Hepatocyte (in vitro differentiated cells): ENCODE data around the gene SPOCK3. TPM values are rescaled to one million over a fixed set of nuclear protein-coding genes. Genes with fewer than 3 reads are reported as not detected.

Experiments
- DNase-seq: peaks from one replicate; pipeline ENCODE4 v3.0.0-alpha.2; 2016; ENCODE audit warnings: low spot score
- H2AFZ ChIP-seq: fragments of 200-600 bp; sonication (generic); 2 replicates; pipeline ENCODE4 v1.6.0; 2016; ENCODE audit warnings: antibody characterized with exemption, mild to moderate bottlenecking
- H3K27ac ChIP-seq: fragments of 200-600 bp; sonication (generic); 2 replicates; pipeline ENCODE4 v1.5.1; 2016; ENCODE audit warnings: mild to moderate bottlenecking
- H3K27me3 ChIP-seq: fragments of 200-600 bp; sonication (generic); 2 replicates; pipeline ENCODE4 v1.6.1; 2016
- H3K36me3 ChIP-seq: fragments of 200-600 bp; sonication (generic); replicated peaks from 2 replicates; pipeline ENCODE4 v1.5.1; 2016; ENCODE audit warnings: low read depth; ENCODE audit not compliant: insufficient read depth
- H3K4me1 ChIP-seq: fragments of 200-600 bp; sonication (generic); 2 replicates; pipeline ENCODE4 v1.5.1; 2016; ENCODE audit warnings: mild to moderate bottlenecking, moderate library complexity; ENCODE audit not compliant: insufficient read depth
- H3K4me2 ChIP-seq: fragments of 200-600 bp; sonication (generic); 2 replicates; pipeline ENCODE4 v1.6.0; 2016
- H3K4me3 ChIP-seq: fragments of 200-600 bp; sonication (generic); 2 replicates; pipeline ENCODE4 v1.5.1; 2016; ENCODE audit warnings: mild to moderate bottlenecking
- H3K79me2 ChIP-seq: fragments of 200-600 bp; sonication (generic); 2 replicates; pipeline ENCODE4 v1.6.0; 2017; ENCODE audit warnings: mild to moderate bottlenecking
- H3K9me2 ChIP-seq: fragments of 200-600 bp; sonication (generic); replicated peaks from 2 replicates; pipeline ENCODE4 v1.6.0; 2017; ENCODE audit warnings: mild to moderate bottlenecking; ENCODE audit not compliant: insufficient read depth
- H3K9me3 ChIP-seq: fragments of 200-600 bp; sonication (generic); 2 replicates; pipeline ENCODE4 v1.5.1; 2016; ENCODE audit warnings: low read depth, mild to moderate bottlenecking
- H4K20me1 ChIP-seq: fragments of 200-600 bp; sonication (generic); 2 replicates; pipeline ENCODE4 v1.6.0; 2016; ENCODE audit warnings: mild to moderate bottlenecking; ENCODE audit not compliant: insufficient read depth, poor library complexity, severe bottlenecking
- EZH2 ChIP-seq: fragments of 200-600 bp; sonication (generic); IDR thresholded peaks from 2 replicates; pipeline ENCODE4 v1.6.1; 2016; ENCODE audit warnings: antibody characterized with exemption, mild to moderate bottlenecking, borderline replicate concordance
- EZH2phosphoT487 ChIP-seq: fragments of 200-600 bp; sonication (generic); IDR thresholded peaks from one replicate; pipeline ENCODE4 v1.6.1; 2018; ENCODE audit warnings: antibody characterized with exemption, mild to moderate bottlenecking, low read depth, moderate library complexity; ENCODE audit not compliant: unreplicated experiment, severe bottlenecking
- WGBS: methylation state at CpG from one replicate; pipeline ENCODE4 v1.1.6; 2016; ENCODE audit warnings: low lambda C conversion rate; ENCODE audit errors: missing lambda C conversion rate; 5-methylcytosine and 5-hydroxymethylcytosine counted together
- polyA plus RNA-seq: library from polyadenylated mRNA; unstranded; fragments of >200 nt; fragmentation: Nextera tagmentation; extraction: Ambion mirVana; gene quantifications from 2 replicates; pipeline ENCODE4 v1.2.1, GENCODE V29; 2016
- total RNA-seq: library from RNA; depleted of rRNA; stranded (reverse); fragments of >200 nt; gene quantifications from 2 replicates; pipeline ENCODE4 v1.2.3, GENCODE V29; 2014
- TF ChIP-seq, protein P1 (sequence below): fragments of 200-600 bp; sonication (generic); IDR thresholded peaks from 2 replicates; pipeline ENCODE4 v1.5.1; 2016; ENCODE audit warnings: antibody characterized with exemption, mild to moderate bottlenecking; ENCODE audit not compliant: poor library complexity

The SPOCK3 gene
- total and polyA plus RNA-seq, 2 experiments from 2014 or later, result 3.0 to 3.4 TPM

DNA sequence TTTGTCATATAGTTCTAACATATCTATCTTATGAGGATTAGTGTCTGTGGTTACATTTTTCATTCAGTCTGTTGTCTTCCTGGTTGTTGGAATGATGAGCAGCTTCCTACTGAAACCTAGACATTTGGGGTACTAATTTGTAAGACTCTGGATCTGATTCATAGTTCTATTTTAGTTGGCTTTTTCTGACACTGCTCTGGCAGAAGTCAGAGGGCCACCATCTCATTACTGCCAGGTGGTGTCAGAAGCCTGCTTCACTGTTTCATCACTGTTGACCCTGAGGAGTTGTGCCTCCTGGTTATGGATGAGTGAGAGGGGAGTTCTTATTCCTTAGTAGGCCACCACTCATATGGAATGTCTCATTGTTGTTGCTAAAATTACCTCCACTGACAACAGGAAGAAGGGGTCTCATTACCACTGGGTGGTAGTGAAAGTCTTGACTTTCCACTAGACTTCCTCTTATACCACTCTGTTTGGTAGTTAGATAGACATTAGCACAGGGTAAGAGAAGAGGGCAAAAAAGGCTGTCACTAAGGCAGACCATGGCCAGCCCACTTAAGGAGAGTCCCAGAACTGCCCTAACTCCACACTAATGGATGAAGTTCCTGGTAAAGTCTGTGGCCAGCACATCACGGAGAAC is 395.2 kb downstream of the SPOCK3 start:
- no peak overlapping the region for H3K27ac ChIP-seq
- H3K36me3 ChIP-seq, result no peaks in the 10 kb centered on the region
- no peaks in the 10 kb centered on the region for H4K20me1 ChIP-seq
- H3K4me3 ChIP-seq, result no peak overlapping the region
- H3K9me2 ChIP-seq, result no peaks in the 10 kb centered on the region
- no peak overlapping the region for H3K4me2 ChIP-seq
- WGBS, result 96% methylated on average over 1 of the region's 1 CpG
- H2AFZ ChIP-seq, result no peak overlapping the region
- no peaks in the 10 kb centered on the region for H3K27me3 ChIP-seq
- no peak for DNase-seq
- TF ChIP-seq EZH2phosphoT487 (no peak), EZH2 (no peak)
- TF ChIP-seq, protein P1, sequence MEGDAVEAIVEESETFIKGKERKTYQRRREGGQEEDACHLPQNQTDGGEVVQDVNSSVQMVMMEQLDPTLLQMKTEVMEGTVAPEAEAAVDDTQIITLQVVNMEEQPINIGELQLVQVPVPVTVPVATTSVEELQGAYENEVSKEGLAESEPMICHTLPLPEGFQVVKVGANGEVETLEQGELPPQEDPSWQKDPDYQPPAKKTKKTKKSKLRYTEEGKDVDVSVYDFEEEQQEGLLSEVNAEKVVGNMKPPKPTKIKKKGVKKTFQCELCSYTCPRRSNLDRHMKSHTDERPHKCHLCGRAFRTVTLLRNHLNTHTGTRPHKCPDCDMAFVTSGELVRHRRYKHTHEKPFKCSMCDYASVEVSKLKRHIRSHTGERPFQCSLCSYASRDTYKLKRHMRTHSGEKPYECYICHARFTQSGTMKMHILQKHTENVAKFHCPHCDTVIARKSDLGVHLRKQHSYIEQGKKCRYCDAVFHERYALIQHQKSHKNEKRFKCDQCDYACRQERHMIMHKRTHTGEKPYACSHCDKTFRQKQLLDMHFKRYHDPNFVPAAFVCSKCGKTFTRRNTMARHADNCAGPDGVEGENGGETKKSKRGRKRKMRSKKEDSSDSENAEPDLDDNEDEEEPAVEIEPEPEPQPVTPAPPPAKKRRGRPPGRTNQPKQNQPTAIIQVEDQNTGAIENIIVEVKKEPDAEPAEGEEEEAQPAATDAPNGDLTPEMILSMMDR, result no peak
- no peaks in the 10 kb centered on the region for H3K9me3 ChIP-seq
- no peaks in the 10 kb centered on the region for H3K79me2 ChIP-seq
- no peaks in the 10 kb centered on the region for H3K4me1 ChIP-seq

DNA sequence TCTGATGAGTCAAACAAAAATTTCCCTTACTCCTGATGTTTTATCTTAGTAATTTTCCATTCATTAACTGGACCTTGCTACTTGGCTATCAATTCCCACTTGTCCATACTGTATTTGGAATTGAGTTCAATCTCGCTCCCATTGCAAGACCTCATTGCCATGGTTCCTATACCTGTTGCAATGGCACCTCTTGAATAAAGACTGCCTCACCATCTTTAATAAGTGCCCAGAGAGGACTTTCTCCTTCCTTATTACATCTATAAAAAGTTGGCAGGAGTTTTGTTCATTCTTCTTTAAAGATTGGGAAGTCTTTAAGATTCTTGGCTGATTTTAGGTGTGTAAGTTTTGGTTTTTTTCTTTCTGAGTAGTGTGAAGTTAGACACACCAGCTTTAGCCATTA is 397.4 kb downstream of the SPOCK3 start:
- TF ChIP-seq EZH2phosphoT487 (no peak), EZH2 (no peak)
- TF ChIP-seq, protein P1, result no peak
- Histone ChIP-seq H3K9me3 (no peaks in the 10 kb centered on the region), H3K79me2 (no peaks in the 10 kb centered on the region), H3K36me3 (no peaks in the 10 kb centered on the region), H3K4me1 (no peaks in the 10 kb centered on the region), H3K9me2 (no peaks in the 10 kb centered on the region), H3K4me2 (no peak overlapping the region), H3K27ac (no peak overlapping the region), H4K20me1 (no peaks in the 10 kb centered on the region), H3K27me3 (no peaks in the 10 kb centered on the region), H3K4me3 (no peak overlapping the region), H2AFZ (no peak overlapping the region)
- WGBS, result 86% methylated on average over 1 of the region's 1 CpG
- DNase-seq, result no peak

DNA sequence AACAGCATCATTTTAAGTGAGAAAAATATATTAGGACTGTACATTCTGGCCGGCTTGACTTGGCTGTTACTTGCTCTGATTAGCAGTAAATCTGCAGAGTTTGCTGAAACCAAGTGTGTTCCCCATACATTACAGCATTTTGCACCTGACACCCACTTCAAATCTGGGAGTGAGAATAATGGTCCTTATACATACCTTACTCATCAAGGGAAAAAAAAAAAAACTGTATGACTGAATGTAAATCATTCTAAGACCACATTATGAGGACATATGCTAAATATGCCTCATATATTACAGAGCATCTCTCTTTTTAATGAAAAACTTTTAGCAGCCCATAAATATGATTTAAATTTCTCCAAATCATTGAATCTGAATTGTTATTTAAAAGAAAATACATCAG is 406.7 kb downstream of the SPOCK3 start:
- Histone ChIP-seq H3K4me1 (no peaks in the 10 kb centered on the region), H3K9me3 (no peaks in the 10 kb centered on the region), H3K4me2 (no peak overlapping the region), H3K27ac (no peak overlapping the region), H3K4me3 (no peak overlapping the region), H3K9me2 (no peaks in the 10 kb centered on the region), H3K79me2 (no peaks in the 10 kb centered on the region), H2AFZ (no peak overlapping the region), H3K27me3 (no peaks in the 10 kb centered on the region), H3K36me3 (no peaks in the 10 kb centered on the region), H4K20me1 (no peaks in the 10 kb centered on the region)
- TF ChIP-seq EZH2phosphoT487 (no peak), EZH2 (no peak)
- TF ChIP-seq, protein P1, result no peak
- 42% methylated on average over 1 of the region's 1 CpG for WGBS
- DNase-seq, result no peak

DNA sequence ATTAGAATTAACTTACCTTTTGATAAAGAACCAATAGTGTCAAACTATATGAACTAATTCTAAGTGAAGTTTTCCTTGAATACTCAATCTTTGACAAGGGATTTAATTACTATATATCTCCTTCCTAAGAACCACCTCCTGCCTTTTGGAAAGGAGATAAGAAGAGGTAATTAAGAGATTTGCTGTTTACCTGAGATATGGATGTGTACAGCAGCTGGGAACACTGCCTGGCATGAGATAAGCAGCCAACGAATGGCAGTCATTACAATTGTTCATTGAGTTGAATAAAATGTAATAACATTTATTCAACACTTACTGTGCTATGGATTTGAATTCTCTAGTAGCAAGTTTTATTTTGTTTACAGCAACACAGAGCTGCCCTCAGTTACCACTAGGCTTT is 407.1 kb downstream of the SPOCK3 start:
- H2AFZ ChIP-seq, result no peak overlapping the region
- no peaks in the 10 kb centered on the region for H3K79me2 ChIP-seq
- no peaks in the 10 kb centered on the region for H3K4me1 ChIP-seq
- H3K27me3 ChIP-seq, result no peaks in the 10 kb centered on the region
- H3K36me3 ChIP-seq, result no peaks in the 10 kb centered on the region
- no peak overlapping the region for H3K4me3 ChIP-seq
- TF ChIP-seq EZH2phosphoT487, result no peak
- TF ChIP-seq, protein P1, result no peak
- TF ChIP-seq EZH2, result no peak
- no peak overlapping the region for H3K4me2 ChIP-seq
- no peak for DNase-seq
- no peaks in the 10 kb centered on the region for H3K9me3 ChIP-seq
- WGBS, result 22% methylated on average over 1 of the region's 1 CpG
- H3K27ac ChIP-seq, result no peak overlapping the region
- no peaks in the 10 kb centered on the region for H4K20me1 ChIP-seq
- H3K9me2 ChIP-seq, result no peaks in the 10 kb centered on the region
